A673 (cell line): ENCODE data around the gene UBD. TPM values are rescaled to one million over a fixed set of nuclear protein-coding genes. Genes with fewer than 3 reads are reported as not detected.

Experiments
- BruUV-seq: library from RNA; stranded (reverse); fragments of 400-500 nt; replicated peaks from 2 replicates; lab custom pipeline; 2021; lab: Mats Ljungman, UMichigan
- CTCF ChIA-PET: fragments of 300-600 bp; sonication (Branson Sonifier 250); formaldehyde crosslinking; loops from one replicate; lab custom pipeline; 2022; ENCODE audit warnings: antibody characterized with exemption; lab: Charles Lee
- POLR2A ChIA-PET: fragments of 300-600 bp; sonication (Branson Sonifier 250); formaldehyde crosslinking; loops from one replicate; lab custom pipeline; 2022; ENCODE audit warnings: antibody characterized with exemption; ENCODE audit not compliant: low non-redundant PET; lab: Charles Lee
- DNase-seq: peaks from one replicate; pipeline ENCODE4 v3.0.0-alpha.2; 2015; ENCODE audit warnings: low spot score
- H3K27ac ChIP-seq: fragments of 200-600 bp; sonication (generic); 2 replicates; pipeline ENCODE4 v1.5.1; 2016; ENCODE audit warnings: mixed run types, low read depth, mild to moderate bottlenecking, mixed read lengths, antibody characterized with exemption, low read length; ENCODE audit not compliant: poor library complexity, severe bottlenecking
- H3K27me3 ChIP-seq: fragments of 200-600 bp; sonication (generic); replicated peaks from 2 replicates; pipeline ENCODE4 v1.6.1; 2017; ENCODE audit warnings: mixed run types, low read depth, mild to moderate bottlenecking, mixed read lengths, antibody characterized with exemption, low read length; ENCODE audit not compliant: insufficient read depth, poor library complexity
- H3K36me3 ChIP-seq: fragments of 200-600 bp; sonication (generic); 2 replicates; pipeline ENCODE4 v1.6.1; 2016; ENCODE audit warnings: mixed run types, mild to moderate bottlenecking, mixed read lengths, antibody characterized with exemption, low read length; ENCODE audit not compliant: insufficient read depth, poor library complexity, severe bottlenecking
- H3K4me1 ChIP-seq: fragments of 200-600 bp; sonication (generic); 2 replicates; pipeline ENCODE4 v1.6.1; 2017; ENCODE audit warnings: mixed run types, mild to moderate bottlenecking, mixed read lengths, antibody characterized with exemption, low read length; ENCODE audit not compliant: insufficient read depth, poor library complexity, severe bottlenecking
- H3K4me3 ChIP-seq: fragments of 200-600 bp; sonication (generic); 2 replicates; pipeline ENCODE4 v1.5.1; 2016; ENCODE audit warnings: low read depth, mixed run types, mild to moderate bottlenecking, mixed read lengths, low read length; ENCODE audit not compliant: poor library complexity, severe bottlenecking
- H3K9me3 ChIP-seq: fragments of 200-600 bp; sonication (generic); 2 replicates; pipeline ENCODE4 v1.6.1; 2016; ENCODE audit warnings: mixed run types, low read depth, mild to moderate bottlenecking, mixed read lengths, antibody characterized with exemption, low read length; ENCODE audit not compliant: poor library complexity, severe bottlenecking
- EZH2 ChIP-seq: fragments of 200-600 bp; sonication (generic); IDR thresholded peaks from 2 replicates; pipeline ENCODE4 v1.6.1; 2017; ENCODE audit warnings: borderline replicate concordance, low read depth, mild to moderate bottlenecking, mixed read lengths, antibody characterized with exemption, low read length; ENCODE audit not compliant: poor library complexity, severe bottlenecking
- intact Hi-C: fragments of 100-400 bp; cut with micrococcal nuclease; formaldehyde crosslinking; loops from one replicate; pipeline ENCODE4 v1.10.0; 2022; ENCODE audit not compliant: unreplicated experiment
- total RNA-seq: library from RNA; stranded (reverse); gene quantifications from 2 replicates; pipeline ENCODE4 v1.2.3, GENCODE V29; 2021
- TF ChIP-seq, protein P1 (sequence below): fragments of 300-800, 200-600 bp; sonication (generic); conservative IDR thresholded peaks from 2 replicates; pipeline ENCODE4 v1.5.1; 2017; ENCODE audit warnings: low read depth, mild to moderate bottlenecking, antibody characterized with exemption, low read length, moderate library complexity, mixed read lengths

Gene UBD
- total RNA-seq, 1 experiment from 2014 or later, result not detected

DNA sequence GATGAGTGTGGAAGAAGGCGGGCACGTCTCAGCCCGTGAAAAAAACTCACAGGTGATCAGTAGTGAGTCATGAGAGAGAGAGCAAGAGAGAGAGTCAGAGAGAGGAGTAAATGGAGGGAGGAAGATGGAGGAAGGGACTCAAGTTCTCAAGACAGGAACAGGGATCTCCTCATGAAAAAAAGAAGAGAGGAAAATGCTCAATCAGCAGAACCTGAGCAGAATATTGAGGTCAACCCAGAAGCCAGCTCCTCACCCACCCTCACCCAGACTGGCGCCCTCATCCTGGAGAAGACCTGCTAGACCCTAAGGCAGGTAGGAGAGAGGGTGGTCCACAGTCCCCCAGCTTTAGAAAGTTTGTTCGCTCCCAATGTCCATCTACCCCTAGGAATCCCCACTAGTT lies 4.8 kb downstream of the UBD start:
- DNase-seq, result no peak
- Histone ChIP-seq H3K4me1 (no peaks in the 10 kb centered on the region), H3K4me3 (no peak overlapping the region), H3K27ac (no peak overlapping the region), H3K9me3 (no peaks in the 10 kb centered on the region), H3K36me3 (no peaks in the 10 kb centered on the region), H3K27me3 (peaks cover 86% of the 10 kb centered on the region)
- ChIA-PET POLR2A (no interaction called here), CTCF (no interaction called here)
- BruUV-seq, result no TSS peak
- no peak for TF ChIP-seq EZH2
- TF ChIP-seq, protein P1, sequence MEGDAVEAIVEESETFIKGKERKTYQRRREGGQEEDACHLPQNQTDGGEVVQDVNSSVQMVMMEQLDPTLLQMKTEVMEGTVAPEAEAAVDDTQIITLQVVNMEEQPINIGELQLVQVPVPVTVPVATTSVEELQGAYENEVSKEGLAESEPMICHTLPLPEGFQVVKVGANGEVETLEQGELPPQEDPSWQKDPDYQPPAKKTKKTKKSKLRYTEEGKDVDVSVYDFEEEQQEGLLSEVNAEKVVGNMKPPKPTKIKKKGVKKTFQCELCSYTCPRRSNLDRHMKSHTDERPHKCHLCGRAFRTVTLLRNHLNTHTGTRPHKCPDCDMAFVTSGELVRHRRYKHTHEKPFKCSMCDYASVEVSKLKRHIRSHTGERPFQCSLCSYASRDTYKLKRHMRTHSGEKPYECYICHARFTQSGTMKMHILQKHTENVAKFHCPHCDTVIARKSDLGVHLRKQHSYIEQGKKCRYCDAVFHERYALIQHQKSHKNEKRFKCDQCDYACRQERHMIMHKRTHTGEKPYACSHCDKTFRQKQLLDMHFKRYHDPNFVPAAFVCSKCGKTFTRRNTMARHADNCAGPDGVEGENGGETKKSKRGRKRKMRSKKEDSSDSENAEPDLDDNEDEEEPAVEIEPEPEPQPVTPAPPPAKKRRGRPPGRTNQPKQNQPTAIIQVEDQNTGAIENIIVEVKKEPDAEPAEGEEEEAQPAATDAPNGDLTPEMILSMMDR, result no peak
- intact Hi-C loops, result no loop called here

DNA sequence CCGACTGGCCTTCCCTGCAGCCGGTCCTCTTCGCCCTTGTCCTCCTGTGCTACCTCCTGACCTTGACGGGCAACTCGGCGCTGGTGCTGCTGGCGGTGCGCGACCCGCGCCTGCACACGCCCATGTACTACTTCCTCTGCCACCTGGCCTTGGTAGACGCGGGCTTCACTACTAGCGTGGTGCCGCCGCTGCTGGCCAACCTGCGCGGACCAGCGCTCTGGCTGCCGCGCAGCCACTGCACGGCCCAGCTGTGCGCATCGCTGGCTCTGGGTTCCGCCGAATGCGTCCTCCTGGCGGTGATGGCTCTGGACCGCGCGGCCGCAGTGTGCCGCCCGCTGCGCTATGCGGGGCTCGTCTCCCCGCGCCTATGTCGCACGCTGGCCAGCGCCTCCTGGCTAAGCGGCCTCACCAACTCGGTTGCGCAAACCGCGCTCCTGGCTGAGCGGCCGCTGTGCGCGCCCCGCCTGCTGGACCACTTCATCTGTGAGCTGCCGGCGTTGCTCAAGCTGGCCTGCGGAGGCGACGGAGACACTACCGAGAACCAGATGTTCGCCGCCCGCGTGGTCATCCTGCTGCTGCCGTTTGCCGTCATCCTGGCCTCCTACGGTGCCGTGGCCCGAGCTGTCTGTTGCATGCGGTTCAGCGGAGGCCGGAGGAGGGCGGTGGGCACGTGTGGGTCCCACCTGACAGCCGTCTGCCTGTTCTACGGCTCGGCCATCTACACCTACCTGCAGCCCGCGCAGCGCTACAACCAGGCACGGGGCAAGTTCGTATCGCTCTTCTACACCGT lies 6.1 kb downstream of the UBD start:
- Histone ChIP-seq H3K27me3 (peaks cover 91% of the 10 kb centered on the region), H3K36me3 (no peaks in the 10 kb centered on the region), H3K27ac (no peak overlapping the region), H3K4me3 (peak overlapping the region; percentile 8), H3K9me3 (no peaks in the 10 kb centered on the region), H3K4me1 (no peaks in the 10 kb centered on the region)
- ChIA-PET CTCF (no interaction called here), POLR2A (no interaction called here)
- peak; percentile 83 for TF ChIP-seq EZH2
- TF ChIP-seq, protein P1, result no peak
- intact Hi-C loops, result no loop called here
- DNase-seq, result peak; percentile 23
- BruUV-seq, result no TSS peak

DNA sequence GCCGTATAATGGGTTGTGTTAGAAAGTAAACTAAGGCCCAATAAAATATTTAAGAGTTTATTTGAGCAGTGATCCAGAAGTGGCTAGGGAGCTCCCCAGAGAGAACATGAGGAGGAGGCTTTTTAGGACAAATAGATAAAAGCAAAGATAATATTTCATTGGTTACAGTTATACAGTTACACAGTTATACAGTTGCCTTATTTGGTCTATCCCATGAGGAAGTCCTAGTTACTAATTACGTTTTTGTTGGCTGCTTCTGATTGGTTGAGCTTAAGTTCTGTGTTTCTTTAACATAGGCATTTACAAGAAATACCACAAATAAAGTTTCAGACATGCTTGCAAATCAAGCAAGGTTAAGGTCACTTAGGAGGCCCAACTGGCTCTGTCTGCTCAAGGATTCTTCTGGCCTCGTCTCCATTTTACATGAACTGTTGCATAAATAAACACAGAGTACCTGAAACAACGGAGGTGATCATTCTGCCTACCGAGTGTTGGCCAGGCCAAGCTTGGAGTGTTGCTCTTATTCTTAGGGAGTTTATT lies 7.0 kb downstream of the UBD start:
- no peaks in the 10 kb centered on the region for H3K36me3 ChIP-seq
- no peak for TF ChIP-seq EZH2
- TF ChIP-seq, protein P1, result no peak
- H3K27ac ChIP-seq, result no peak overlapping the region
- no TSS peak for BruUV-seq
- intact Hi-C loops, result no loop called here
- ChIA-PET CTCF (no interaction called here), POLR2A (no interaction called here)
- no peak overlapping the region for H3K4me3 ChIP-seq
- H3K9me3 ChIP-seq, result no peaks in the 10 kb centered on the region
- H3K27me3 ChIP-seq, result peaks cover 97% of the 10 kb centered on the region
- DNase-seq, result peak; percentile 64
- no peaks in the 10 kb centered on the region for H3K4me1 ChIP-seq
